Stimulated activated CD4-positive, alpha-beta T cell treated with anti-CD3 and anti-CD28 coated beads, Interleukin-1b, Interleukin-23, amount 100 ng/mL, for 48 hours (primary cell): Measurements from ENCODE around the gene FZD4.
"Not testable (repeated sequence)": the region's sequence is repeated elsewhere in the genome, so short reads cannot be mapped to it uniquely, and the experiment has no call there.

Source experiments
- DNase-seq: peaks from one replicate; pipeline ENCODE4 v3.0.0-alpha.2; 2020

FZD4 gene

DNA sequence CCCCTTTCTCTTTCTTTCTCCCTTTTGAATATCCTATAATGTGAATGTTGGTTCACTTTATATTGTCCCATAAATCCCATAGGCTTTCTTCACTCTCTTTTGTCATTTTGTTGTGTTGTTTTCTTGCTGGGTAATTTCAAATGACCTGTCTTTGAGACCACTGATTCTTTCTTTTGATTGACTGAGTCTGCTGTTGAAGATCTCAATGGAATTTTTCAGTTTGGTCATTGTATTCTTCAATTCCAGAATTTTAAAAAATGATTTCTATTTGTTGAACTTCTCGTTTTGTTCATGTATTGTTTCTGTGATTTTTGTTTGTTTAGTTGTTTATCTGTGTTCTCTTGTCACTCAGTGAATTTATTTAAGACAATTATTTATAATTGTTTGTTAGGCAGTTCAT is 17.5 kb upstream of the FZD4 start:
- no peak for DNase-seq

DNA sequence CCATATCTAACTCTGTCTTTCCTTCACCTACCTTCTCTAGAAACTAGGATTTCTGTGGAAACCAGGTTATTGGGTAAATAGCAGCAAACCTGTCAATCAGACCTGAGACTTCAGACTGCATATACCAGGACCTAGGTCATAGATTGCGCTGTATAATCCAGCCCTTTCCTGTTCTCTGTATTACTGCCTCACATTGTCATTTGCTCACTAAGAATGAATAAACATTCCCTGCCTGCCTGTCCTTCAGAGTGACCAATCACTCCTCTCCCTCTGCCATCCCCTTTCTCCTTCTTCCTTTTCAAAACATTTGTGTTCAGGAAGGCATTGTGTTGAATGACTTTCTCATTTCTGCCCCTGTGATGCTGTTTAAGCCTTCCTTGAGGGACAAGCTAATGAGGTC is 14.1 kb upstream of the FZD4 start:
- no peak for DNase-seq

DNA sequence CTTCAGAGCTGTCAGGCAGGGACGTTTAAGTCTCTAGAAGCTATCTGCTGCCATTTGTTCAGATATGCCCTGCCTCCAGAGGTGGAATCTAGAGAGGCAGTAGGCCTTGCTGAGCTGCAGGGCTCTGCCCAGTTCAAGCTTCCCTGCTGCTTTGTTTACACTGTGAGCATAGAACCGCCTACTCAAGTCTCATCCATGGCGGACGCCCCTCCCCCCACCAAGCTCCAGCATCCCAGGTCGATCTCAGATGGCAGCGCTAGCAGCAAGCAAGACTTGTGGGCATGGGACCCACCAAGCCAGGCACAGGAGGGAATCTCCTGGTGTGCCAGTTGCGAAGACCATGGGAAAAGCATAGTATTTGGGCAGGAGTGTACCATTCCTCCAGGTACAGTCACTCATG is 12.4 kb upstream of the FZD4 start:
- not testable (repeated sequence) for DNase-seq

DNA sequence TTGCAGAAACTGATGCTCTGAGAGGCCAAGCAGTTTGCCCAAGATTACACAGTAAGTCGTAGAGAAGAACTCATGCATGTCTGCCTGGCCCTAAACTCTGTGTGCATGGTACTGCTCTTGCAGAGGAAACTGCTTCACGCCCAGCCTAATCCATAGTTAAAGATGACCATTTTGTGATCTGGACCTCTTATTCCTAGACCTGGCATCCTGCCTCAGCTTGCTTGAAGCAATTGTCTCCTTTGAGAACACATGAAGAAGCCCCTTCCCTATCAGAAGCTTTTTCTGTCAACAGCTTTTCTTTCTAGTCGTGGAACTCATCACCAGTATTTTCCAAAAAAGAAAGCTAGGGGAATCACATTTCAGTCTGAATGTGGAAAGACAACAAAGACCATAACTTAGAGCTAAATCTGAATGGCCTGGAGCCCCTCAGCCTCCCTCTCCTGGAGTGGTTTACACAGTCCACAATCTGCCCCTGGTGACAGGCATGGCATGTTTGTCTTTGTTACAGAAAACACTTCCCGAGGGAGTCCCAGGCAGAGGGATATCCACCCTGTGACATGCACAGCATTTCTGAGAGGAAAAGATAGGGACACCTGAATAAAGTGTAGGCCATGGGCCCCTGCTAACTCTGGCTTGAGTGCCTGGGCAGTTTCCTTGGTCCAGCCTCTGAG is 2.9 kb upstream of the FZD4 start:
- DNase-seq: no peak

DNA sequence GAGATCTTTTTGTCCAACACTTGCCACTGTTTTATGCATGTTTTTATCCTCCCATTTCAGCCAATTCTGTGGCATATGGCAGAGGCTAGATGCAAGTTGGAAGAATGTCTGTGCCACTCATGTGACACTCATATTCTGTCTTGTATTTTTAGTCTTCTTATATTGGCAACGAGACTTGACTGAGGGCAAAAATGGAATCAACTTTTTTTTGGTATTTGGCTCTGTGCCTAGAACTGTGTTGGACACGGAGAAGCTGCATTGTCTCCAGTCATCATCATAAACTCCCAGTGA is 1.7 kb upstream of the FZD4 start:
- no peak for DNase-seq

DNA sequence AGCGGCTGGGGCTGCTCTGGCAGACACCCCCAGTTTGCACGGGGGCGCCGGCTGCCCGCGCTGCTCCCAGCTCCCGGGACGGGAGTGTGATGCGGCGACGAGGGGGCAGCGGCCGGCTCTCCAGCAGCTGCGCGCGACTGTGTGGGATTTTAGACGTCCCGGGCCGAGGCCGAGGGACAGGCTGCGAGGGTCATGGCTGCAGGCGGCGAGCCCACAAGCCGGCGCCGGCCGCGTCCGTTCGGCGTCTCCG is 159 bp downstream of the FZD4 start:
- no peak for DNase-seq

DNA sequence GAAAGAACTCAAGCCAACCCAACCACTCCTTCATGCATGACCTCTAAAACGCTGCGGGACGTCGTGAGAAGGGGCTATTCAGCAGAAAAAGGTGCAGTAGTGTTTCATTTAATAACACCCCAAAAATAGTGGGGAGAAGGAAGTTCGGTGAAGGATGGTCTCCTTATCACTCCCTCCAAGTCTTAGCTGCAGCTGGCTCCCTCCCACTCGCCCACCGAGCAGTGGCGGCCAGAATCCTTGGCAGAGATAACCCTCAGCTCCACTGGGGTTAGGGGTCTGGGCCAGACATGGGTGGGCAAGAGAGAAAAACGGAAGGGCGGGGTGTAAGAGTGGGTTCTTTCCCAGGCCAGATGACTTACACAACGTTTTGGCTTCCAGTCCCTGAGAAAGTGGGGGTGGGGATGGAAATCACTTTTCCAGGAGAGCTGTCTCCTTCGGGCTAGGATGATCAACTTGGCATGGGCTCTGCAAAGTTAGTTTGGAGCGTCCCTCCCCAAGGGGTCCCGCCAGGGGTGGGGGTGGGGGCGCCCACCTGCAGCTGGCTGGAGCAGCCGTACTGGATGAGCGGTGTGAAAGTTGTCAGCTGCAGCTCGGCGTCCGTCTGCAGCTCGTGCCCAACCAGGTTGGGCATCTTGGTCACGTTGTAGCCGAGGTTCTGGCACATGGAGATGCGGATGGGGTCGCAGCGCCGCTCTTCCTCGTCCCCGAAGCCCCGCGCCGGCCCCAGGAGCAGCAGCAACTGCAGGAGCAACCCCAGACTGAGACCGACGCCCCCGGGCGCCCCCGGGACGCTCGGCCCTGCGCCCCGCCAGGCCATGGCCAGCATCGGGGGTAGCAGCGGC is 705 bp downstream of the FZD4 start:
- no peak for DNase-seq

DNA sequence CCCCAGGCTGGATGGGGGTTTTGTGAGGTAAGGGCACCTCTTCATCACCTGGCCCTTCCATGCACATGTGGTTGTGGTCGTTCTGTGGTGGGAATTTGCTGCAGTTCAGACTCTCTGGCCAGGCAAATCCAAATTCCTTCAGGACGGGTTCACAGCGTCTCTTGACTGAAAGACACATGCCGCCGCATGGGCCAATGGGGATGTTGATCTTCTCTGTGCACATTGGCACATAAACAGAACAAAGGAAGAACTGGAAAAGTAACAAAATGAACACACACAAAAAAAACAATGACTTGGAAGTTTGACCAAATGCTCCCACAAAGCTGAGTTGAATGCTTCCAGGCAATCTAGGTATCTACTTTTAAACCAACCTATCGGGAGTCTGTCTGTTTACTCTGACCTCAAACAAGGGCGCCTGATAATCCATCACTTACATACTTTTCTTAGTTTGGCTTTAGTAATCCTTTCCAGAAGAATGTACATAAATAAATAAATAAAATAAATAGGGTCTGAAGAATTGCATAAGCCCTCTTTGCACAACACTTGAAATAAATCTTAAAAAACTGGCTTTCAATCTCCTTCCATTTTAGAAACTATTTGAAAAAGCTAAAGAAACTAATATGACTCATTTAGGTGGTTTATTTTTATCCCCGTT is 2.8 kb downstream of the FZD4 start:
- DNase-seq: no peak

DNA sequence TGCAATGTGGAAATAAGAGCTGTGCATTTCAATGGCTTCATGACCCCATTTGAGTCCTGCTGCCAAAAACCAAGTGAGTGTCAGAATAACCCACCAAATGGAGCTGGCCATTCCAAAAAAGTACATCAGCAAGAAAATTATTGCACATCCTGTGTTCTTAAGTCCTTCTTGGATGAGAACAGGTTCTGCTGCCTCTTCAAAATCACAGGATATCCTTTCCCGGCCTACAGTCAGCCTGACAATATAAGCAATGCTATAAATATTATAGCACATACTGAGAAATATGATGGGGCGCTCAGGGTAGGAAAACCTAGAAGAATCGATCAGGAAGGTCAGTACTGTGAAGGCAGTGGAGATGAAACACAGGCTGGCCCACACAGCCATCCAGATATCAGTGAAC is 3.5 kb downstream of the FZD4 start:
- no peak for DNase-seq

DNA sequence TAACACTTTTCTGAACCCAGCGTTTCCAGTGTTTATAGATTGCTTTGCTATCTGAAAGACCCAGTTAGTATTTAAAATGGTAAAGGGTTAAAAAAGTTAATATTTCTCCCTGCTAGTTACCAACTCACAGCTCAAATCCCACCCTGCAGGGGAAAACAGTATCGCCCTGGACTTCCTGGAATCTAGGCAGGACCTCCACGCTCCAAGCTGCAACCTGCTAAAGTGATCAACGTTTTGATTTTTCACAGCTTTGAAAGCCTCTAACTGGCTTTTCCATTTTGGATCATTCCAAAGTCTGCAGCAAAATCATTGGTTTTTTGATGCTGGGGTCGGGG is 4.6 kb downstream of the FZD4 start:
- DNase-seq: no peak

DNA sequence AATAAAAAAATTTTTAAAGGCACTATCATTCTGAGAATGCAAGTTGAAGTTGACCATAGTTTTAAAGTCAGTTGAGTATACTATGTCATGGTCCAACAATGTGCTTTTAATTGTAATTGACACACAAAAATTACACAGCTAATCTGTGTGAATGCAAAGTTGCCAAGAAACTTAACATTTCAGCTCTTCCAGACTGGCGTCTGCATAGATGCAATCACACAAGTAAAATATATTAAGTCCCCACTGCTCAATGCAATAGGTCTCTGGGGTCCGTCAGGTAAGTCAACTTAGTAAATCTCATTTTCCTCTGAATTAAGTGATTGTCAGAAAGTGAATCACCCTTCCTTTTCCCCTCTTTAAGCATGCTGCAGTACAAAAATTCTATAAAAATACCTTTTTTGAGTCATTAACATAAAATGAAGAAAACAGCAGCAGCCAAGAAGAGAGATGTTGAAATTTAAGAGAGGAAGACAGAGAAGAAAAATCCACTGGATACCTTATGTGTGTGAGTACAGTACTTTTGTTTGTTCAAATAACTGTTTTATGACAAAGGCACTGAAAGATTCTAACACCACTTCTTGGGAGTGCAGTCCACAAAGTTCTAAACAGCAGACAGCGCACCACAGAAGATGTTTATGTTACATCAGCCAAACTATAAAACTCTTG is 5.1 kb downstream of the FZD4 start:
- DNase-seq: no peak

DNA sequence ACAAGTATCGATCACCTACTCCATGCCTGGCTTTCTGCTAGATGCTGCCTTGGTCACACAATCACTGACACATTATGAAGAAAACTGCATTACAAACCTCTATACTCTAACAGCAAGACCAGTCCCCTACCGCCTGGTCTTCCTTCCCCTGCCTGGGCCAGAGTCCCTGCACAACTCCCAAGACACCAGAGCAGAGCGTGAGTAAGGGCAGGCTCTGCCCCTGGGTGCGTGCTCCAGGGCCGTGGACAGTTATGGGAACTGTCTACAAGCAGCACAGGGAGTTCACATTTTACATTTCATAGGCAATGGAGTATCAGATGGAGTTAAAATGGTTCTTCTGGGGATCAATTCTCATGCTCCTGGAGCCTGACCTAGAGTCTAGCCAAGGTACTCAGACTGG is 6.5 kb downstream of the FZD4 start:
- DNase-seq: no peak

DNA sequence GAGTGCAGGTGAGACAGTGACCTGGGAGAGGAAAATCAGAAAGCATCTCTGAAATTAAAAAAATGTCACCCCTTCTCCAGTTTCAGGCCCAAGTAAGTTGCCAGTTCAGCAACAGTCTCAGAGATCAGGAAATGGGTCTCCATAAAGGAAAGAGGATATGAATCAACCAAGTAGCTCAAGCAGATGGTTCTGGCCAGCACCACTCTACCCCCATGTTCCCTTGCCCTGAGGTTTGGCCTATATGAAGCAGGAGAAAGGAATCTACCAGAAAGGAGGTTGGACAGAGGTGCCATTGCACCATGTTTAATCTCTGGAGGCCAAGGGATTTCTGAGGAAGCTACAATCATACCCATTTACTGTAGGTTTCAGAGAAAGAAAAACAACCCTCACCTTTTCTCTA is 7.7 kb downstream of the FZD4 start:
- DNase-seq: no peak

DNA sequence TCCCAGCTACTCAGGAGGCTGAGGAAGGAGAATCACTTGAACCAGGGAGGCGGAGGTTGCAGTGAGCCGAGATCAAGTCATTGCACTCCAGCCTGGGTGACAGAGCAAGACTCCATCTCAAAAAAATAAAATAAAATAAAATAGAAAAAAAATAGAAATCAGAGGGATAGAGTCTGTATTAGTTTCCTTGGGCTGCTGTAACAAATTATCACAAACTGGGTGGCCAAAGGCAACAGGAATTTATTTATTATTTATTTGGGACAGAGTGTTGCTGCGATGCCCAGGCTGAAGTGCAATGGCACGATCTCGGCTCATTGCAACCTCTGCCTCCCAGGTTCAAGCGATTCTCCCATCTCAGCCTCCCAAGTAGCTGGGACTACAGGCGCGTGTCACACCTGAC is 11.7 kb downstream of the FZD4 start:
- not testable (repeated sequence) for DNase-seq

DNA sequence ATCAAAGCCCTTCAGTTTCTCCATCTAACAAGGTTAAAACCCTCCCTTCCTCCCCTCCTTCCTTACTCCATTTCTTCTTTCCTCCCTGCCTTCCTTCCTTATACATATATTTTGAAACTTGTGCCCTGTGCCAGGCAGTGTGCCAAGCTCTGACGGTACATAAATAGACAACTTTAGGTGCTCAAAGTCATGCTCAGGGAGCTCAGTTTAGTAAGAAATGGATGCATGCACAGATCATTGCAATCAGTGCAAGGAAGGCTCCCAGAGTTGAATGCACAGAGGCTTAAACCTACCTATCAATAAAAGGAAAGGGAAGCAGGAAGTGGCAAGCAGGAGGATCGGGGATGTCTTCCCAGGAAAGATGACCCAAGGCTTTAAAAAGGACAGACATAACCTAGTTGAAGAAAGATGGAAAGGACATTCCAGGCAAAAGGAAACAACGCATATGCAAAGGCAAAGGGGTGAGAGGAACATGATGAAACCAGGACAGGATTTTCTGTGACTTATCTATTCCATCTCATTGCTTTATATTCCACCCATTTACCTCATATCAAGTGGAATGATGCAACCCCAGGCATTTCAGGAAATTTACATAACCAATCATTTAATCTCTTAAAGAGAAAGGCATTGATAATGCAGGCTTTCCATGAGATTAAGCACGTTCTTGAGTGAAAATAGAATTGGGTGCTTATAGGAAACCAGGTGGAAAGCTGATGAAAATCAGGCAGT is 13.2 kb downstream of the FZD4 start:
- DNase-seq: no peak

DNA sequence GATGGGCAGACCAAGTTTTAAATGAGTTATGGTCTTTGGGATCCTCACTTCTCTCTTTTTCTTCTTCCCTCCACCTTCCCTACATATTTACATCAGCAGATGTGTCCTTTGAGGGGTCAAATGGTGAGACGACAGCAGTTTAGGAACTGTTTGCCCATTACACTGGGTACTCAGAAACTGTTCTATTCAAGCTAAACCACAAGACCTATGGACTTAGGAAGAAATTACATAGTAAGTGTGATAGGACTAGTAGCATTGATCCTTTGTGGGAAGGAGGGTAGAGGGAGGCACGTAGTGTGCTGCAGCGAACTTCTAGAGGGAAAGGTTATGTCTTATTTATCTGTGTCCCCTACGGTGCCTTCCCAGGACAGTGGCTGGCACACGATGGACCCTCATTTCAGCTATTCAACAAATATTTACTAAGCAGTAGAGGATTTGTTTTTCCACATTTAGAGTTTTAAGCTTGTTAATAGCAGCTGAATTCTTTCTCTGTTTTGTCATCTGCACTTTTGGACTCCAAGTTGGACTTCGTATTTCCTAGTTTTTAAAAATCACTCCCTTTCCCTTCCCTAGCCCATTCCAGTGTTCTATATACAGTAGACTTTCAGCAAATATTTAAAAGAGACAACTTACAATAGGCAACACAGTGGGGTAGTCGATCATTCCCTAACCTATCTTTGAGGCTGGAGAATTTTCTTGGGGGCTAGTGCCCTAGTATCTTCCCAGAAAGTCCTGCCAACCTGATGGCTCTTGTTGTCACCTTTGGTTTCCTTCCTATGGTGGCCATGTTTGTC is 13.9 kb downstream of the FZD4 start:
- DNase-seq: no peak

DNA sequence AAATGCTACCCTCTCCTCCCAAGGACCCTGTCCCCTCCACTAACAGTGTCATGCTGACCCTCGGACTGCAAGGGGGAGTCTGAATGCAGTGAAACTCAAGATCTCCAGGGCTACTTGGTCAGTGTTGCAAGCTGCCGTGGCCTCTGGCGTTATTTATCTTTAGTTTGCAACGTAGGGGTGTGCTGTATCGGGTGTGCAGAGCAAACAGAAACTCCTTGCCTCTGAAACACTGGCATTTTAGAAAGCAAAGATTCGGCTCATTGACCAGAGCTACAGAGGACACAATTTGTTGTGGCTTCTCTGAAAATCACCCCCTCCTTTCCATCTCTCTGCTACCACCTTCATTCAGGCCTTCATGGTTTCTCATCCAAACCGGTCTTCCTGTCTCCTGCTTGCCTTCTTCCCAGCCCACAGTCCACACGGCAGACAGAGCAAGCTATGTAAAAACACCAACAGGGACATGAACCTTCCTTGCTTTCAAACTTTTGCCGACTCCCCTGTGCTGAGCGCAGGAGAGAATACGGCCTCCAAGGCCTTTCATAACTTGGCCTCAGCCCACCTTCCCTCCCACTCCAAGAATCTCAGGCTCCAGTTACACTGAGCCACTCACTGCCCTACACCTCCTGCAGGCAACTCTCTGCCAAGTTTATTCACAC is 14.9 kb downstream of the FZD4 start:
- no peak for DNase-seq

DNA sequence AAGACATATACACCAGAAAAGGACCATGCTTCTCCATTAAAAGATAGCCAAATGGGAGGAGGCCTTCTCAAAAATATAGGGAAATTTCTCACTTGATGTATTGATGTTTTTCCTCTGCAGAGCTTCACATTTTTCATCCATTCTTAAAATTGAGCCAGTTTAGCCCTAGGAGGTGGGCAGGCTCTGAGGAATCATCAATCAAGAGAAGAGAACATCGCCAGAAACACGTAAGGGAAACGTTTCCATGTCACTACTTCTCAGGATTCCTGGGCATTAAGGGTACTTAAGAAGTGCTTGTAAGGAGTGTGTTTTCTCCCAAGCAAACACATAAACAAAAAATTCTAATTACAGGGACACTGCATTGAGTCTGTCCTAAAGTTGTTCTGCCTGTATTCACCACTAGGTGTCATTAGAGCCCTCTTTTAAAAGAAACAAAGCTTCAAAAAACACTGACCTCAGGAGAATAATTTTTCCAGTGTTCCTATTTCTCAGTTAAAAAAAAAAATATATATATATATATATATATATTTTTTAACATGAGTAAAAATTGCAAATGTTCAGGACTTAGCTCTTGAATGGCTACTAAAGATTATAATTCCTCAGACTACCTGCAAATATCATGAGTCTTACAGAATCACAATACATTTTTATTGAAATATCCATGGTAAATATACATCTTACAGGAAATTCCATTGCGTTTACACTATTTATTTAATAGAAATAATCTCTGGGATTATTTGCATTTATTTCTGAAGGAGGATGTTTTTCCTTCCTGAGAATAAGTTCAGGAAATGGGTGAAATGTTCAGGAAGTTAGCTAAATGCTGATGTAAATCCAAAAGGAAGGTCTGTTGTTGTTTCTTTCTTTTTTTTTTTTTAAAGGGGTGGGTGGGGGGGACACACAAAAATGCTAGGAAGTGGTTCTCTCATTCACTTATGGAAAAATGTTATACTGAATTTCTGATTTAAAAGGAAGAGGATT is 16.0 kb downstream of the FZD4 start:
- DNase-seq: no peak

DNA sequence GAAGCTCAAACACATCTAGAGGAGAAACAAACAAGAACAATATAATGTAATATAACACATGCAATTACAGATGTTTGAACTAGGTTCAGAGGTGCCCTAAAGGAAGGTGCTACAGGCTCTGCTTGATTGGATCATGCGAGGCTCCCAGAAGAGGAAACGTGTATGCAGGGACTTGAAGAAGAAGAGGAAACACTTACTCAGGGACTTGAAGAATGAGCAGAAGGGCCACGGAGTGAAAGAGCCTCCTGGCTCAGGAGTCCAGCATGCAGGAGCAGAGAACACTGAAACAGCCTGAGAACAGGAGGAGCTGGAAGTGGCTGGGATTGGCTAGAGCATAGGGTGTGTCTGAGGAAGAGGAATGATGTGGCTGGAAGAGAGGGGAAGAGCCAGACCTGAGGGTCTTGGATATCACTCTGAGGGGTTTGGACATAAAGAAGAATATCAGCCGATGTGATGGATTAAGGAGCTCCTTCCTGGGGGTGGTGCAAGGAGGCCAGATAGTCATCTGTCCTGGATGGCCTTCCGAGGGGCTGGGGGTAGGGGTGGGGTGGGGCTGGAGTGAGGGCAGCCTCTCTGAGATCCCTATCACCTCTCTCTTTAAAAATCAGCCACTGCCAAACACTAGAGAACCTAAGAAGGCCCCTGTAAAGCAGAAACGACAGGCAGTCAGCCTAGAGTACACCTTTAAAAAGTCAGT is 16.8 kb downstream of the FZD4 start:
- DNase-seq: no peak

DNA sequence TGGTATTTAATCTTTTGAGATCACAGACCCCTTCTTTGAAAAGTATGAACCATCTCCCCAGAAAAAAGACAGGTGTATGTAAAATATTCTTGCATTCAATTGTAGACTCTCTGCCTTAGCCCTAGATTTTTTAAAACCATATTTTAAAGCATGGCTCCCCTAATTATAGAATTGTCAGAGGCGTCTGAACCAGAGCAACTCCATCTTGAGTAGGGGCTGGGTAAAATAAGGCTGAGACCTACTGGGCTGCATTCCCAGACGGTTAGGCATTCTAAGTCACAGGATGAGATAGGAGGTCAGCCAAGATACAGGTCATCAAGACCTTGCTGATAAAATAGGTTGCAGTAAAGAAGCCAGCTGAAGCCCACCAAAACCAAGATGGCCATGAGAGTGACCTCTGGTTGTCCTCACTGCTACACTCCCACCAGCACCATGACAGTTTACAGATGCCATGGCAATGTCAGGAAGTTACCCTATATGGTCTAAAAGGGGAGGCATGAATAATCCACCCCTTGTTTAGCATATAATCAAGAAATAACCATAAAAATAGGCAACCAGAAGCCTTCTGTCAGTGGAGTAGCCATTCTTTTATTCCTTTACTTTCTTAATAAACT is 17.9 kb downstream of the FZD4 start:
- not testable (repeated sequence) for DNase-seq
